ENCODE data around the gene USP2. TPM values are rescaled to one million over a fixed set of nuclear protein-coding genes. Genes with fewer than 3 reads are reported as not detected.
A peak's percentile ranks its signal among the peaks of the same experiment; 100 is the strongest.

The USP2 gene
- total and polyA plus RNA-seq, 2 of the 4 experiments (the other 2 are of a cell fraction) = 0.18 to 0.79 TPM

- WGBS, 2 experiments (ENCODE audit: extremely low coverage in 2 of 2, insufficient read length in 1 of 2) = no CpG with 5 or more reads among the region's 8 CpGs
- Histone ChIP-seq H3K4ac (ENCODE audit: low read depth, low read length) (no peak overlapping the region), H2BK20ac (ENCODE audit: low read depth, low read length) (no peak overlapping the region), H3K9ac (ENCODE audit: low read depth, low read length) (no peak overlapping the region), H4K91ac (ENCODE audit: insufficient read depth, low read depth, low read length) (no peak overlapping the region), H2AK5ac (ENCODE audit: low read depth, low read length) (no peak overlapping the region), H3K4me2 (ENCODE audit: low read depth, low read length) (no peak overlapping the region), H3K4me3 (ENCODE audit: insufficient read depth, low read depth, low read length) (no peak overlapping the region), H3K9me3 (ENCODE audit: control insufficient read depth, insufficient read depth, low read length) (no peaks in the 10 kb centered on the region), H2BK120ac (ENCODE audit: low read depth, low read length) (no peak overlapping the region), H4K5ac (ENCODE audit: low read depth, low read length) (no peak overlapping the region), H2BK5ac (ENCODE audit: low read depth, low read length, poor library complexity, severe bottlenecking) (no peak overlapping the region), H3K4me1 (ENCODE audit: control insufficient read depth, insufficient read depth, low read length) (peaks cover 30% of the 10 kb centered on the region), H4K8ac (ENCODE audit: low read depth in 2 of 2, low read length in 2 of 2) (no peak overlapping the region), H3K14ac (replicated peaks; ENCODE audit: low read depth, low read length) (no peak overlapping the region), H3K9me1 (ENCODE audit: insufficient read depth, low read length) (peaks cover 6% of the 10 kb centered on the region), H3K36me3 (ENCODE audit: control insufficient read depth, insufficient read depth, low read length) (no peaks in the 10 kb centered on the region), H2BK15ac (ENCODE audit: low read depth, low read length) (no peak overlapping the region), H3K23ac (ENCODE audit: low read depth, low read length) (no peak overlapping the region), H2AFZ (replicated peaks; ENCODE audit: low read length, poor library complexity) (no peak overlapping the region), H3K27me3 (ENCODE audit: control insufficient read depth, insufficient read depth, low read length) (no peaks in the 10 kb centered on the region), H4K20me1 (ENCODE audit: insufficient read depth, low read length) (no peaks in the 10 kb centered on the region), H3K79me1 (ENCODE audit: low read depth in 1 of 2, low read length in 2 of 2) (no peaks in the 10 kb centered on the region), H2AK9ac (replicated peaks; ENCODE audit: low read depth, low read length, poor library complexity) (no peak overlapping the region), H3K56ac (ENCODE audit: extremely low read depth, insufficient read depth, low read length) (no peak overlapping the region), H3K18ac (ENCODE audit: low read depth, low read length) (no peak overlapping the region), H3K27ac (ENCODE audit: insufficient read depth, low read length) (no peak overlapping the region)
- intact Hi-C loops (cut with micrococcal nuclease) (no loop called here), dilution Hi-C loops (cut with HindIII; ENCODE audit: low sequenced_read_pairs, unreplicated experiment) (no loop called here), in situ Hi-C loops (cut with MboI; ENCODE audit: low sequenced_read_pairs) (loop anchor here (25.0 kb wide), 1 partner anchor 741 kb away; no protein-coding TSS in a partner anchor)
- no peak for DNase-seq
- no TSS peak for BruUV-seq (replicated peaks)
- no peak for ATAC-seq (ENCODE audit: low read depth)
- TF ChIP-seq MAZ (IDR thresholded peaks at IDR 0.05; ENCODE audit: borderline replicate concordance, low read depth, low read length) = no peak
- TF ChIP-seq POLR2A (IDR thresholded peaks at IDR 0.05; ENCODE audit: low read depth, low read length) = no peak
- peak; percentile 14; the same call in 1 of the 2 replicates for TF ChIP-seq CTCF (conservative IDR thresholded peaks at IDR 0.05; ENCODE audit: low read depth, low read length)
- TF ChIP-seq RAD21 (IDR thresholded peaks at IDR 0.05; ENCODE audit: low read length) = no peak
- CTCF ChIA-PET = interaction anchor here (1.6 to 5.3 kb wide), 2 partner anchors 15 to 33 kb away, joined by 3 to 30 read pairs; no protein-coding TSS in a partner anchor
- POLR2A ChIA-PET (ENCODE audit: unreplicated experiment) = no interaction called here
These were observed 9.7 kb downstream of the USP2 start for GRCh38 chr11:119371778-119372182.

Data from IMR-90 (cell line).